ENCODE results near the gene LMNA. TPM values are rescaled to one million over a fixed set of nuclear protein-coding genes. Genes with fewer than 3 reads are reported as not detected.

Gene LMNA
- total and polyA plus RNA-seq, 10 of the 15 experiments (the other 5 are each of a cell fraction or from before 2014, with no cell fraction given): 0.42 to 334 (median 81.1) TPM

- TF ChIP-seq CUX1 (IDR thresholded peaks at IDR 0.05; ENCODE audit: insufficient replicate concordance, low read depth, low read length) (no peak), TARDBP (IDR thresholded peaks at IDR 0.05; ENCODE audit: borderline replicate concordance) (no peak), E2F8 (IDR thresholded peaks at IDR 0.05; ENCODE audit: low read depth, partially characterized antibody) (no peak), STAT1 (conservative IDR thresholded peaks at IDR 0.05) (no peak), MAX (IDR thresholded peaks at IDR 0.05; ENCODE audit: low read depth, low read length) (no peak), TCF3 (IDR thresholded peaks at IDR 0.05; ENCODE audit: borderline replicate concordance, insufficient read depth, low read depth, low read length) (no peak), PAX8 (IDR thresholded peaks at IDR 0.05) (no peak), RBBP5 (conservative IDR thresholded peaks at IDR 0.05) (no peak), POLR2A (IDR thresholded peaks at IDR 0.05; ENCODE audit: low read depth, low read length) (no peak), EGR1 (IDR thresholded peaks at IDR 0.05; ENCODE audit: borderline replicate concordance in 1 of 2, low read depth in 2 of 2, low read length in 2 of 2) (no peak)
Observed at GRCh38 chr1:156080241-156080862, 34.2 kb upstream of the LMNA start (continued).

Measured in GM12878 (cell line).